ENCODE data around the gene ZFR2. TPM values are rescaled to one million over a fixed set of nuclear protein-coding genes. Genes with fewer than 3 reads are reported as not detected.

Gene ZFR2
- total RNA-seq, 4 donors from 2014 or later, result 0.69 TPM; not detected in 3

GRCh38 chr19:3849787-3850186 lies 19.1 kb downstream of the ZFR2 start:
- 89% methylated on average over 10 of the region's 12 CpGs for WGBS
- no peak overlapping the region for H3K4me3 ChIP-seq
- no peaks in the 10 kb centered on the region for H3K27me3 ChIP-seq
- DNase-seq (ENCODE audit: extremely low spot score), result no peak
- no peaks in the 10 kb centered on the region for H3K4me1 ChIP-seq
- no peak overlapping the region for H3K27ac ChIP-seq (replicated peaks in 1 of 4)
- peaks cover 3 to 22% (median 19%) of the 10 kb centered on the region in 4 donors for H3K9me3 ChIP-seq
- TF ChIP-seq POLR2A (IDR thresholded peaks at IDR 0.05; ENCODE audit: low read depth) (no peak), POLR2AphosphoS5 (IDR thresholded peaks at IDR 0.05) (no peak)
- TF ChIP-seq, protein P1, sequence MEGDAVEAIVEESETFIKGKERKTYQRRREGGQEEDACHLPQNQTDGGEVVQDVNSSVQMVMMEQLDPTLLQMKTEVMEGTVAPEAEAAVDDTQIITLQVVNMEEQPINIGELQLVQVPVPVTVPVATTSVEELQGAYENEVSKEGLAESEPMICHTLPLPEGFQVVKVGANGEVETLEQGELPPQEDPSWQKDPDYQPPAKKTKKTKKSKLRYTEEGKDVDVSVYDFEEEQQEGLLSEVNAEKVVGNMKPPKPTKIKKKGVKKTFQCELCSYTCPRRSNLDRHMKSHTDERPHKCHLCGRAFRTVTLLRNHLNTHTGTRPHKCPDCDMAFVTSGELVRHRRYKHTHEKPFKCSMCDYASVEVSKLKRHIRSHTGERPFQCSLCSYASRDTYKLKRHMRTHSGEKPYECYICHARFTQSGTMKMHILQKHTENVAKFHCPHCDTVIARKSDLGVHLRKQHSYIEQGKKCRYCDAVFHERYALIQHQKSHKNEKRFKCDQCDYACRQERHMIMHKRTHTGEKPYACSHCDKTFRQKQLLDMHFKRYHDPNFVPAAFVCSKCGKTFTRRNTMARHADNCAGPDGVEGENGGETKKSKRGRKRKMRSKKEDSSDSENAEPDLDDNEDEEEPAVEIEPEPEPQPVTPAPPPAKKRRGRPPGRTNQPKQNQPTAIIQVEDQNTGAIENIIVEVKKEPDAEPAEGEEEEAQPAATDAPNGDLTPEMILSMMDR (IDR thresholded peaks at IDR 0.05), result no peak
- no peaks in the 10 kb centered on the region for H3K36me3 ChIP-seq
- intact Hi-C loops (cut with DNase I), result no loop called here

DNA sequence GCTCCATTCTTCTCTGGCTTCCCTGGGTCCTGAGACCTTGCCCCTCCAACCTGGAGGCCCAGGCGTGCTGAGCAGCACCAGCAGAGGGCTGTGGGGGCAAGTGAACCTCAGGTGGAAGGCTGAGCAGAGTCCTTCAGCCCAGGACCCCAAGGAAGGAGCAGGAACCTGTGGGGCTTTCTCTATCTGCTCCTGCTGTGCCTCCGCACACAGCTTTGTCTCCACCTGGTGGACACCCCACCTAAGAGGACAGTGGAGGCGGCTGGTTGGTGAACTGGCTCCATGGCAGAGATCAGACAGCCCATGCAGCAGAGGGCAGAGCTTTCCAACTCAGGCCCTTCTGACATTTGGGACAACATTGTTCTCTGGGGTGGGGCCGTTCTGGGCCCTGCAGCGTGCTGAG lies 19.7 kb downstream of the ZFR2 start:
- H3K4me3 ChIP-seq, result no peak overlapping the region
- H3K27me3 ChIP-seq, result no peaks in the 10 kb centered on the region
- WGBS, result 58% methylated on average over 3 of the region's 5 CpGs
- H3K27ac ChIP-seq (replicated peaks in 1 of 4), result no peak overlapping the region
- intact Hi-C loops (cut with DNase I), result no loop called here
- TF ChIP-seq, protein P1 (IDR thresholded peaks at IDR 0.05), result no peak
- TF ChIP-seq POLR2AphosphoS5 (IDR thresholded peaks at IDR 0.05) (no peak), EP300 (IDR thresholded peaks at IDR 0.05) (no peak), POLR2A (IDR thresholded peaks at IDR 0.05; ENCODE audit: low read depth) (no peak)
- no peak for DNase-seq (ENCODE audit: extremely low spot score)
- peaks cover 3 to 22% (median 19%) of the 10 kb centered on the region in 4 donors for H3K9me3 ChIP-seq
- H3K36me3 ChIP-seq, result no peaks in the 10 kb centered on the region
- no peaks in the 10 kb centered on the region for H3K4me1 ChIP-seq

DNA sequence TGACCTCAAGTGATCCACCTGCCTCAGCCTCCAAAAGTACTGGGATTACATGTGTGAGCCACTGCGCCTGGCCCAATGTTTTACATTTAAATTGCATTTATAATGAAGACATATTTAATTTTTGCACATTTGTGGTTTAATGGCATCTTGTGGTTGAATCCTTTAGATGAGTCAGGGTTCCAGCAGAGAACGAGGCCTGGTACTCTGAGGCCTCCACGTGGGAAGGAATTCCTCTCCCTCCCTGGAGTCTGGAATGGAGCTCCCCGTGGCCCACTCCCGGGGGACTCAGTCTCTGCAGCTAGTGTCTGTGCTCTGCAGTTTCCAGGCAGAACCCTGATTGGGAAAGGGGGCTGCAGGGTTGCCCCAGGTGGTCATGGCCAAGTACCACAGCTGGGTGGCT lies 24.2 kb downstream of the ZFR2 start:
- no peaks in the 10 kb centered on the region for H3K9me3 ChIP-seq
- H3K36me3 ChIP-seq, result no peaks in the 10 kb centered on the region
- no peak overlapping the region for H3K27ac ChIP-seq (replicated peaks in 1 of 4)
- H3K4me3 ChIP-seq, result no peak overlapping the region
- peaks cover 0 to 10% (median 0%) of the 10 kb centered on the region in 4 donors for H3K27me3 ChIP-seq
- TF ChIP-seq POLR2A (IDR thresholded peaks at IDR 0.05; ENCODE audit: low read depth) (no peak), EP300 (IDR thresholded peaks at IDR 0.05) (no peak), POLR2AphosphoS5 (IDR thresholded peaks at IDR 0.05) (no peak)
- TF ChIP-seq, protein P1 (IDR thresholded peaks at IDR 0.05), result no peak
- H3K4me1 ChIP-seq, result no peaks in the 10 kb centered on the region
- DNase-seq (ENCODE audit: extremely low spot score), result no peak
- 52% methylated on average over 5 of the region's 5 CpGs for WGBS
- intact Hi-C loops (cut with DNase I), result no loop called here

GRCh38 chr19:3842948-3843347 lies 25.9 kb downstream of the ZFR2 start:
- intact Hi-C loops (cut with DNase I), result no loop called here
- Histone ChIP-seq H3K27ac (replicated peaks in 1 of 4) (no peak overlapping the region), H3K27me3 (peaks cover 0 to 10% (median 0%) of the 10 kb centered on the region in 4 donors), H3K9me3 (no peaks in the 10 kb centered on the region), H3K4me3 (no peak overlapping the region), H3K4me1 (no peaks in the 10 kb centered on the region), H3K36me3 (no peaks in the 10 kb centered on the region)
- TF ChIP-seq EP300 (IDR thresholded peaks at IDR 0.05), result no peak
- TF ChIP-seq, protein P1 (IDR thresholded peaks at IDR 0.05), result no peak
- no peak for TF ChIP-seq POLR2A (IDR thresholded peaks at IDR 0.05; ENCODE audit: low read depth)
- no peak for TF ChIP-seq POLR2AphosphoS5 (IDR thresholded peaks at IDR 0.05)
- WGBS, result 82% methylated on average over 11 of the region's 11 CpGs
- DNase-seq (ENCODE audit: extremely low spot score), result no peak

DNA sequence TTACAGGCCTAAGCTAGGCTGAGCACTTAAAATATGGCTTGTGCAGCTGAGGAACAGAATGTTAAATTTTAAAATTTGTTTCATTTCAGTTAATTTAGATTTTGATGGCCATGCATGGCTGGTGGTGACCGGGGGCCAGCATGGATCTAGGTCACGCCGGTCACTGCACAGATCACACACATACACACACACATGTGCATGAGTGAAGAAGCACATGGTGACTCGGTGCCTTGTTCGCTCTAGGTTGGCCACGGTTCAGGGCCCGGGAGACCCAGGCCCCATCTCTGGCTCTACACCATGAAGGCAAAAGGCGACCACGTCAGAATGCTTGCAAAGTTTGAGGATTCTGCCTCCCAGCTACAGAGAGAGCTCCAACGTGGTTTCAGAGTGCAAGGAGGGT lies 28.0 kb downstream of the ZFR2 start:
- DNase-seq (ENCODE audit: extremely low spot score), result no peak
- TF ChIP-seq, protein P1 (IDR thresholded peaks at IDR 0.05), result no peak
- TF ChIP-seq POLR2A (IDR thresholded peaks at IDR 0.05; ENCODE audit: low read depth), result no peak
- no peak for TF ChIP-seq POLR2AphosphoS5 (IDR thresholded peaks at IDR 0.05)
- WGBS, result 89% methylated on average over 10 of the region's 10 CpGs

More for the DNA sequence above, 28.0 kb downstream of the ZFR2 start:
- peaks cover 0 to 10% (median 0%) of the 10 kb centered on the region in 4 donors for H3K27me3 ChIP-seq
- H3K4me1 ChIP-seq, result no peaks in the 10 kb centered on the region
- H3K9me3 ChIP-seq, result no peaks in the 10 kb centered on the region
- no peak overlapping the region for H3K27ac ChIP-seq (replicated peaks in 1 of 4)
- intact Hi-C loops (cut with DNase I), result no loop called here
- no peaks in the 10 kb centered on the region for H3K36me3 ChIP-seq
- no peak overlapping the region for H3K4me3 ChIP-seq
